KMS-11 (cell line): ENCODE data around the gene CDC42BPA.

Source experiments
- H2AFZ ChIP-seq: fragments of 200-600 bp; sonication (generic); 2 replicates; pipeline ENCODE4 v1.6.1; 2016; ENCODE audit warnings: antibody characterized with exemption, mixed run types, low read depth
- H3K27ac ChIP-seq: fragments of 200-600 bp; sonication (generic); 2 replicates; pipeline ENCODE4 v1.6.1; 2016; ENCODE audit warnings: mild to moderate bottlenecking, mixed run types
- H3K27me3 ChIP-seq: fragments of 200-600 bp; sonication (generic); 2 replicates; pipeline ENCODE4 v1.6.1; 2017; ENCODE audit warnings: mild to moderate bottlenecking, low read depth, mixed run types, moderate library complexity; ENCODE audit not compliant: insufficient read depth
- H3K36me3 ChIP-seq: fragments of 200-600 bp; sonication (generic); 2 replicates; pipeline ENCODE4 v1.6.1; 2017; ENCODE audit warnings: mild to moderate bottlenecking, mixed run types; ENCODE audit not compliant: insufficient read depth
- H3K4me1 ChIP-seq: fragments of 200-600 bp; sonication (generic); 2 replicates; pipeline ENCODE4 v1.6.1; 2016; ENCODE audit warnings: mild to moderate bottlenecking, low read depth, mixed run types; ENCODE audit not compliant: poor library complexity, severe bottlenecking
- H3K4me2 ChIP-seq: fragments of 200-600 bp; sonication (generic); 2 replicates; pipeline ENCODE4 v1.7.0; 2016; ENCODE audit warnings: mild to moderate bottlenecking, mixed run types
- H3K4me3 ChIP-seq: fragments of 200-600 bp; sonication (generic); IDR thresholded peaks from 2 replicates; pipeline ENCODE4 v1.6.1; 2017; ENCODE audit warnings: low read depth, low read length, mixed read lengths; ENCODE audit not compliant: insufficient read depth
- H3K79me2 ChIP-seq: fragments of 200-600 bp; sonication (generic); 2 replicates; pipeline ENCODE4 v1.6.1; 2016; ENCODE audit warnings: low read depth, mixed run types; ENCODE audit not compliant: insufficient read depth
- H3K9ac ChIP-seq: fragments of 200-600 bp; sonication (generic); 2 replicates; pipeline ENCODE4 v1.6.1; 2016; ENCODE audit warnings: mild to moderate bottlenecking, mixed run types
- H4K20me1 ChIP-seq: fragments of 200-600 bp; sonication (generic); 2 replicates; pipeline ENCODE4 v1.6.1; 2016; ENCODE audit warnings: mild to moderate bottlenecking, mixed run types; ENCODE audit not compliant: insufficient read depth
- TF ChIP-seq, protein P1 (sequence below): fragments of 200-600 bp; sonication (generic); conservative IDR thresholded peaks from 2 replicates; pipeline ENCODE4 v1.6.1; 2017; ENCODE audit warnings: low read depth, mild to moderate bottlenecking, antibody characterized with exemption, low read length, moderate library complexity, mixed read lengths

CDC42BPA gene

DNA sequence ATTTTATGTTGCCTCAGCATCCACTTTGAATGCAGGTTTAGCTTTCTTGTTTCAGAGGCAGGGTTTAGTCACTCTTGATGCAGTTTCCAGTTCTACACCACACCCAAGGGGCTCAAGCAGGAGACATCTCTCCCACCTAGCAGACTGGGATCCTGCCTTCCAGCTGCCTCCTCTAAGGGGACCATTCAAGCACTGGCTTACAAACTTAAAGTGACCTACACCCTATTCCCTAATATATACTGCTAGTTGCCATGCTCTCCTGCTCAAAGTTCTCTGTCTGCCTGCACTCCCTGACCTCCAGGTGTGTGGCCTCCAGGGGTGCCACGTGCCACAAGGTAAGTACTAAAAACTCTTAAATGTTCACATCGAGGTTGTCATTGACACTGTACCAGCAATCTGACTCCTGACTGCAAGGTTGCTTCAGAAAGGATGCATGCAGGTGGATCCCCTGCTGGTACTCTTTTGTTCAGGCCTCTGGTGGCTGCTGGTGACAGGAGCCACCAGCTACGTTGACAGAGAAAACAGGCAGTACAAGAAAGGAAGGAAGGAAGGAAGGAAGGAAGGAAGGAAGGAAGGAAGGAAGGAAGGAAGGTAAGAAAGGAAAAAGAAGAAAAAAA lies 192.3 kb downstream of the CDC42BPA start:
- Histone ChIP-seq H3K4me3 (no peak overlapping the region), H3K9ac (no peak overlapping the region), H3K27ac (no peak overlapping the region), H3K4me1 (peaks cover 1% of the 10 kb centered on the region), H3K36me3 (no peaks in the 10 kb centered on the region), H2AFZ (no peak overlapping the region), H3K27me3 (no peaks in the 10 kb centered on the region), H4K20me1 (no peaks in the 10 kb centered on the region), H3K79me2 (no peaks in the 10 kb centered on the region), H3K4me2 (no peak overlapping the region)
- TF ChIP-seq, protein P1, sequence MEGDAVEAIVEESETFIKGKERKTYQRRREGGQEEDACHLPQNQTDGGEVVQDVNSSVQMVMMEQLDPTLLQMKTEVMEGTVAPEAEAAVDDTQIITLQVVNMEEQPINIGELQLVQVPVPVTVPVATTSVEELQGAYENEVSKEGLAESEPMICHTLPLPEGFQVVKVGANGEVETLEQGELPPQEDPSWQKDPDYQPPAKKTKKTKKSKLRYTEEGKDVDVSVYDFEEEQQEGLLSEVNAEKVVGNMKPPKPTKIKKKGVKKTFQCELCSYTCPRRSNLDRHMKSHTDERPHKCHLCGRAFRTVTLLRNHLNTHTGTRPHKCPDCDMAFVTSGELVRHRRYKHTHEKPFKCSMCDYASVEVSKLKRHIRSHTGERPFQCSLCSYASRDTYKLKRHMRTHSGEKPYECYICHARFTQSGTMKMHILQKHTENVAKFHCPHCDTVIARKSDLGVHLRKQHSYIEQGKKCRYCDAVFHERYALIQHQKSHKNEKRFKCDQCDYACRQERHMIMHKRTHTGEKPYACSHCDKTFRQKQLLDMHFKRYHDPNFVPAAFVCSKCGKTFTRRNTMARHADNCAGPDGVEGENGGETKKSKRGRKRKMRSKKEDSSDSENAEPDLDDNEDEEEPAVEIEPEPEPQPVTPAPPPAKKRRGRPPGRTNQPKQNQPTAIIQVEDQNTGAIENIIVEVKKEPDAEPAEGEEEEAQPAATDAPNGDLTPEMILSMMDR: no peak

DNA sequence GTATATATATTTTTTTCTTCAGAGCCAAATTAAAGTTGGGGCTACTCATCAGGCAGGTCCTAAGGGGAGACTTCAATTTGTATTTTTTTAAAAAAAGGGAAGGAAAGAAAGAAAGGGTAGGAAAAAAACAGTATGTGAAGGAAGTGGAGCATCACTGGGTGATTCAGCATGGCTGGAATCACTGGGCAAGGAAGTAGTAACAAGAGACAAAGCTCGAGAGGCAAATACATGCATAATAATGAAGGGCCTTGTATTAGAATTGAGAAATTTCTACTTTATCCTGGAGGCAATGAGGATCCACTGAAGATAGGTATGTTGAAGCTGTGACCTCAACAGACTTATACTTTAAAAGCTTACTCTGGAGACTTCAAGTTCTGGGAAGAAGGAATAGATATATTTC lies 193.8 kb downstream of the CDC42BPA start:
- Histone ChIP-seq H3K4me1 (no peaks in the 10 kb centered on the region), H3K4me3 (no peak overlapping the region), H3K9ac (no peak overlapping the region), H3K36me3 (no peaks in the 10 kb centered on the region), H3K4me2 (no peak overlapping the region), H2AFZ (no peak overlapping the region), H3K27me3 (no peaks in the 10 kb centered on the region), H3K79me2 (no peaks in the 10 kb centered on the region), H3K27ac (no peak overlapping the region), H4K20me1 (no peaks in the 10 kb centered on the region)
- TF ChIP-seq, protein P1: no peak

DNA sequence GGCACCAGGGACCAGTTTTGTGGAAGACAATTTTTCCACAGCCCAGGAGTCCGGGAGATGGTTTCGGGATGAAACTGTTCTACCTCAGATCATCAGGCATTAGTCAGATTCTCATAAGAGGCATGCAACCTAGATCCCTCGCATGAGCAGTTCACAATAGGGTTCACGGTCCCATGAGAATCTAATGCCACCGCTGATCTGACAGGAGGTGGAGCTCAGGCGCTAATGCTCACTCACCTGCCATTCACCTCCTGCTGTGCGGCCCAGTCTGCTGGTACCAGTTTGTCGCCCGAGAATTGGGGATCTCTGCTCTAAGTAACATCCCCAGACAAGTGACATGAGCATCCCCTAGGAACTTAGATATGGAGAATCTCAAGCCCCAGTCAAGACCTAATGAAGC lies 197.5 kb downstream of the CDC42BPA start:
- no peaks in the 10 kb centered on the region; the same call in 1 of the 2 replicates for H4K20me1 ChIP-seq
- H3K27ac ChIP-seq: no peak overlapping the region
- no peaks in the 10 kb centered on the region for H3K79me2 ChIP-seq
- no peak overlapping the region for H2AFZ ChIP-seq
- no peaks in the 10 kb centered on the region for H3K27me3 ChIP-seq
- no peaks in the 10 kb centered on the region for H3K4me1 ChIP-seq
- no peak overlapping the region for H3K9ac ChIP-seq
- TF ChIP-seq, protein P1: no peak
- no peak overlapping the region for H3K4me3 ChIP-seq
- H3K4me2 ChIP-seq: no peak overlapping the region
- H3K36me3 ChIP-seq: no peaks in the 10 kb centered on the region

DNA sequence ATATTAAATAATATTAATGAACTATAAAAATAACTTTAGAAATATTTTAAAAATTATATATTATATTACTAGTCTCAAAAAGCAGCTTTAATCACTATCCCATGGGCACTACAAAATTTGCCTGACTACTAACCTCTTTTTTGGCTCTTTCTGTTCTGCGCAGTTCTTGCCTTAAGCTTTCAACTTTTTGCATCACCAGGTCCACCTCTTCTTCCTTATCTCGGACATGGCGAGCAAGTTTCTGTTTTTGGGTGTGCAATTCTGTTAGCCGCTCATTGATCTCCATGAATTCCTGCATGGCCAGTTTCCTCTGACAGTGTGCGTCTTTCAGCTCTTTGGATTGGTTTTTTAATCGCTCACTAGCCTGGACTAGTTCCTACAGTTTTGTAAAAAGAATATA lies 205.8 kb downstream of the CDC42BPA start:
- Histone ChIP-seq H4K20me1 (no peaks in the 10 kb centered on the region; the same call in 1 of the 2 replicates), H3K4me1 (no peaks in the 10 kb centered on the region), H3K9ac (no peak overlapping the region), H3K4me3 (no peak overlapping the region), H2AFZ (no peak overlapping the region), H3K36me3 (no peaks in the 10 kb centered on the region), H3K4me2 (no peak overlapping the region), H3K27me3 (no peaks in the 10 kb centered on the region), H3K27ac (no peak overlapping the region), H3K79me2 (no peaks in the 10 kb centered on the region)
- TF ChIP-seq, protein P1: no peak
